Endodermal cell (in vitro differentiated cells): Measurements from ENCODE around the gene MAML2. TPM values are rescaled to one million over a fixed set of nuclear protein-coding genes. Genes with fewer than 3 reads are reported as not detected.

Experiments used
- DNase-seq: peaks from one replicate; pipeline ENCODE4 v3.0.0-alpha.2; 2017
- H3K27ac ChIP-seq: 2 replicates; pipeline ENCODE4 v1.5.1; 2013; ENCODE audit warnings: mild to moderate bottlenecking, low read depth, low read length, moderate library complexity
- H3K27me3 ChIP-seq: 2 replicates; pipeline ENCODE4 v1.6.1; 2013; ENCODE audit warnings: mild to moderate bottlenecking, low read length, moderate library complexity; ENCODE audit not compliant: insufficient read depth, control insufficient read depth, poor library complexity, severe bottlenecking
- H3K36me3 ChIP-seq: 2 replicates; pipeline ENCODE4 v1.7.0; 2013; ENCODE audit warnings: mild to moderate bottlenecking, low read length, moderate library complexity; ENCODE audit not compliant: control insufficient read depth, insufficient read depth
- H3K4me1 ChIP-seq: one replicate; pipeline ENCODE4 v1.7.0; 2013; ENCODE audit warnings: low read length; ENCODE audit not compliant: control insufficient read depth, insufficient read depth
- H3K4me3 ChIP-seq: 2 replicates; pipeline ENCODE4 v1.5.1; 2013; ENCODE audit warnings: mild to moderate bottlenecking, low read length, moderate library complexity
- H3K9ac ChIP-seq: 2 replicates; pipeline ENCODE4 v1.6.1; 2013; ENCODE audit warnings: mild to moderate bottlenecking, low read length, moderate library complexity; ENCODE audit not compliant: poor library complexity, severe bottlenecking; ENCODE audit errors: extremely low read depth
- H3K9me3 ChIP-seq: 2 replicates; pipeline ENCODE4 v1.6.1; 2013; ENCODE audit warnings: mild to moderate bottlenecking, low read length, moderate library complexity; ENCODE audit not compliant: control insufficient read depth
- H3K27ac Mint-ChIP-seq: 2 replicates; pipeline ENCODE4 v1.8.0; 2020; ENCODE audit warnings: mixed read lengths
- H3K27me3 Mint-ChIP-seq: 2 replicates; pipeline ENCODE4 v1.8.0; 2021; ENCODE audit warnings: mild to moderate bottlenecking, mixed read lengths; ENCODE audit not compliant: insufficient read depth
- H3K36me3 Mint-ChIP-seq: 2 replicates; pipeline ENCODE4 v1.8.0; 2020; ENCODE audit warnings: low read depth, mixed read lengths
- H3K4me1 Mint-ChIP-seq: 2 replicates; pipeline ENCODE4 v1.8.0; 2020; ENCODE audit warnings: mixed read lengths
- H3K4me3 Mint-ChIP-seq: 2 replicates; pipeline ENCODE4 v1.8.0; 2020; ENCODE audit warnings: mild to moderate bottlenecking, moderate library complexity, mixed read lengths
- H3K9me3 Mint-ChIP-seq: 2 replicates; pipeline ENCODE4 v1.8.0; 2020; ENCODE audit warnings: mild to moderate bottlenecking, mixed read lengths
- CTCF ChIP-seq: fragments of 200-600 bp; sonication (generic); conservative IDR thresholded peaks from 2 replicates; pipeline ENCODE4 v1.5.0; 2021; ENCODE audit warnings: antibody characterized with exemption, mild to moderate bottlenecking
- WGBS, 2 experiments: methylation state at CpG; one replicate each; pipeline versions ENCODE4 v1.1.5 to v1.1.7; 2013; ENCODE audit warnings: missing lambda C conversion rate in 2 of 2, mixed read lengths in 1 of 2; ENCODE audit not compliant: insufficient coverage in 1 of 2, insufficient read length in 1 of 2; 5-methylcytosine and 5-hydroxymethylcytosine counted together
- total RNA-seq, 2 donors: library from RNA; stranded (reverse); fragmentation: NEBNext Ultra II Directional in 1 of 2; extraction: Animal tissue kit (Norgen Biotek cat#: 25700) in 1 of 2; gene quantifications; 2 replicates in 1 of 2; 3 replicates in 1 of 2; pipeline ENCODE4 v1.2.1, GENCODE V29; 2021

Gene MAML2
- total RNA-seq, 2 donors from 2014 or later = 6.6 to 8.0 TPM

GRCh38 chr11:96146765-96147164 lies 196.2 kb downstream of the MAML2 start:
- Mint-ChIP-seq H3K27me3 (no peaks in the 10 kb centered on the region), H3K4me3 (no peak overlapping the region), H3K36me3 (no peaks in the 10 kb centered on the region), H3K9me3 (no peaks in the 10 kb centered on the region), H3K4me1 (peaks cover 37% of the 10 kb centered on the region), H3K27ac (no peak overlapping the region)
- Histone ChIP-seq H3K4me1 (peaks cover 8% of the 10 kb centered on the region), H3K9me3 (no peaks in the 10 kb centered on the region), H3K36me3 (no peaks in the 10 kb centered on the region), H3K4me3 (no peak overlapping the region), H3K9ac (no peak overlapping the region), H3K27me3 (no peaks in the 10 kb centered on the region), H3K27ac (no peak overlapping the region)
- no peak for TF ChIP-seq CTCF
- no peak for DNase-seq

DNA sequence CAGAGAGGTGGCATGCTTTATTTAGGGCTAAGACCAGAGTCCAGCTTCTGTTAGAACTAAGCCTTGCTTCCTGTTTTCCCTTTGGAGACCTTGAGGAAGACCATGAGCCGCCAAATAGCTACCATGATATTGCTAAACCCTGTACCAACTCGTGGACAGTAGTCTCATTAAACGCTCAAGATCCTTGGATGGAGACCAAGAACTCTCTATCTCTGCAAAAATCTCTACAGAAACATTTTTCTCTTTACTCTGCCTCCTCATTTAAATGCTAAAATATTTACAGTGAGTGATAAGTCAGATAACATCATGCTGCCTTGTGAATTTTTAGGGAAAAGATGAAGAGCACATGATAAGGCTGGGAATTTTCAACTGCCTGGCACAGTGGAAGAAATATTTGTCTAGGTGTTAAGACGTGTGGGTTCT lies 197.8 kb downstream of the MAML2 start:
- Histone ChIP-seq H3K4me3 (no peak overlapping the region), H3K9ac (no peak overlapping the region), H3K4me1 (peaks cover 8% of the 10 kb centered on the region), H3K36me3 (no peaks in the 10 kb centered on the region), H3K27me3 (no peaks in the 10 kb centered on the region), H3K27ac (no peak overlapping the region), H3K9me3 (no peaks in the 10 kb centered on the region)
- no peak overlapping the region for H3K27ac Mint-ChIP-seq
- TF ChIP-seq CTCF = no peak
- 87 to 88% methylated on average over 1 to 4 of the region's 4 CpGs for WGBS, 2 experiments
- no peaks in the 10 kb centered on the region for H3K9me3 Mint-ChIP-seq
- H3K36me3 Mint-ChIP-seq = no peaks in the 10 kb centered on the region
- H3K27me3 Mint-ChIP-seq = no peaks in the 10 kb centered on the region
- DNase-seq = no peak
- no peak overlapping the region for H3K4me3 Mint-ChIP-seq
- H3K4me1 Mint-ChIP-seq = peaks cover 37% of the 10 kb centered on the region

- Mint-ChIP-seq H3K9me3 (no peaks in the 10 kb centered on the region), H3K4me1 (peaks cover 37% of the 10 kb centered on the region), H3K27me3 (no peaks in the 10 kb centered on the region), H3K27ac (no peak overlapping the region), H3K36me3 (no peaks in the 10 kb centered on the region), H3K4me3 (no peak overlapping the region)
- 83 to 100% methylated on average over 1 to 2 of the region's 2 CpGs for WGBS, 2 experiments
- no peaks in the 10 kb centered on the region for H3K9me3 ChIP-seq
- no peaks in the 10 kb centered on the region for H3K27me3 ChIP-seq
- no peak overlapping the region for H3K4me3 ChIP-seq
- H3K27ac ChIP-seq = no peak overlapping the region
- no peaks in the 10 kb centered on the region for H3K36me3 ChIP-seq
- peaks cover 8% of the 10 kb centered on the region for H3K4me1 ChIP-seq
- no peak for TF ChIP-seq CTCF
- DNase-seq = no peak
- no peak overlapping the region for H3K9ac ChIP-seq
Observed at GRCh38 chr11:96144553-96144952, 198.4 kb downstream of the MAML2 start.
